Hindlimb muscle (tissue), 1 donor: Measurements from ENCODE around the gene MCTP1. TPM values are rescaled to one million over a fixed set of nuclear protein-coding genes. Genes with fewer than 3 reads are reported as not detected.
"Not testable (repeated sequence)": the region's sequence is repeated elsewhere in the genome, so short reads cannot be mapped to it uniquely, and the experiment has no call there.

Experiments
- DNase-seq: peaks from one replicate; pipeline ENCODE4 v3.0.0-alpha.2; 2013
- polyA plus RNA-seq: library from polyadenylated mRNA; unstranded; fragments of 120-200 nt; gene quantifications from one replicate; pipeline ENCODE4 v1.2.1, GENCODE V29; 2013; ENCODE audit not compliant: insufficient read length

Gene MCTP1
- polyA plus RNA-seq, 1 donor: 7.6 TPM

- no peak for DNase-seq
Measured at GRCh38 chr5:95178046-95178651, 106.7 kb downstream of the MCTP1 start.

GRCh38 chr5:95177456-95177855 lies 107.4 kb downstream of the MCTP1 start:
- no peak for DNase-seq

GRCh38 chr5:95175106-95175505 lies 109.8 kb downstream of the MCTP1 start:
- DNase-seq: no peak

GRCh38 chr5:95172659-95173058 lies 112.2 kb downstream of the MCTP1 start:
- DNase-seq: no peak

GRCh38 chr5:95164861-95165260 lies 120.0 kb downstream of the MCTP1 start:
- DNase-seq: no peak

- DNase-seq: no peak
Measured at GRCh38 chr5:95163079-95163478, 121.8 kb downstream of the MCTP1 start.

- no peak for DNase-seq
Measured at GRCh38 chr5:95162231-95162992, 122.5 kb downstream of the MCTP1 start.

GRCh38 chr5:95159603-95160002 lies 125.3 kb downstream of the MCTP1 start:
- no peak for DNase-seq

GRCh38 chr5:95155888-95156287 lies 129.0 kb downstream of the MCTP1 start:
- DNase-seq: no peak

- DNase-seq: no peak
Measured at GRCh38 chr5:95153511-95153910, 131.4 kb downstream of the MCTP1 start.

GRCh38 chr5:95152535-95152934 lies 132.4 kb downstream of the MCTP1 start:
- no peak for DNase-seq

- DNase-seq: no peak
Measured at GRCh38 chr5:95152131-95152530, 132.8 kb downstream of the MCTP1 start.

GRCh38 chr5:95151694-95152093 lies 133.2 kb downstream of the MCTP1 start:
- no peak for DNase-seq

- DNase-seq: no peak
Measured at GRCh38 chr5:95149387-95149786, 135.5 kb downstream of the MCTP1 start.

GRCh38 chr5:95148453-95148852 lies 136.4 kb downstream of the MCTP1 start:
- no peak for DNase-seq

- DNase-seq: not testable (repeated sequence)
Measured at GRCh38 chr5:95143858-95144257, 141.0 kb downstream of the MCTP1 start.

- no peak for DNase-seq
Measured at GRCh38 chr5:95142145-95142544, 142.7 kb downstream of the MCTP1 start.

- no peak for DNase-seq
Measured at GRCh38 chr5:95141141-95141540, 143.8 kb downstream of the MCTP1 start.

GRCh38 chr5:95134326-95134725 lies 150.6 kb downstream of the MCTP1 start:
- DNase-seq: no peak

- no peak for DNase-seq
Measured at GRCh38 chr5:95132096-95132495, 152.8 kb downstream of the MCTP1 start.

GRCh38 chr5:95130941-95131340 lies 154.0 kb downstream of the MCTP1 start:
- DNase-seq: peak; percentile 25

- no peak for DNase-seq
Measured at GRCh38 chr5:95124731-95125130, 160.2 kb downstream of the MCTP1 start.

GRCh38 chr5:95124101-95124500 lies 160.8 kb downstream of the MCTP1 start:
- no peak for DNase-seq

- no peak for DNase-seq
Measured at GRCh38 chr5:95114902-95115301, 170.0 kb downstream of the MCTP1 start.
